ENCODE results near the gene HJURP.

HJURP gene

GRCh38 chr2:233814056-233814835, 40.1 kb downstream of the HJURP start:
- no peak for DNase-seq (ENCODE audit: low spot score)

- no peak for DNase-seq (ENCODE audit: low spot score)
These were observed 40.9 kb downstream of the HJURP start for GRCh38 chr2:233813236-233814055.

- peak; percentile 20 for DNase-seq (ENCODE audit: low spot score)
These were observed 42.6 kb downstream of the HJURP start for GRCh38 chr2:233811732-233812131.

GRCh38 chr2:233811087-233811486, 43.2 kb downstream of the HJURP start:
- DNase-seq (ENCODE audit: low spot score): peak; percentile 33

GRCh38 chr2:233810385-233810784, 44.0 kb downstream of the HJURP start:
- DNase-seq (ENCODE audit: low spot score): peak; percentile 20

- peak; percentile 29 for DNase-seq (ENCODE audit: low spot score)
These were observed 46.1 kb downstream of the HJURP start for GRCh38 chr2:233807966-233808935.

- peak; percentile 31 for DNase-seq (ENCODE audit: low spot score)
These were observed 47.0 kb downstream of the HJURP start for GRCh38 chr2:233807215-233807865.

- DNase-seq (ENCODE audit: low spot score): no peak
These were observed 50.3 kb downstream of the HJURP start for GRCh38 chr2:233803994-233804393.

GRCh38 chr2:233803292-233803911, 50.9 kb downstream of the HJURP start:
- no peak for DNase-seq (ENCODE audit: low spot score)

GRCh38 chr2:233802132-233802815, 52.1 kb downstream of the HJURP start:
- DNase-seq (ENCODE audit: low spot score): no peak

GRCh38 chr2:233801357-233802131, 52.8 kb downstream of the HJURP start:
- no peak for DNase-seq (ENCODE audit: low spot score)

- DNase-seq (ENCODE audit: low spot score): peak; percentile 14
These were observed 54.1 kb downstream of the HJURP start for GRCh38 chr2:233800208-233800607.

GRCh38 chr2:233799716-233800115, 54.6 kb downstream of the HJURP start:
- DNase-seq (ENCODE audit: low spot score): peak; percentile 20

GRCh38 chr2:233799087-233799665, 55.2 kb downstream of the HJURP start:
- DNase-seq (ENCODE audit: low spot score): peak; percentile 22

GRCh38 chr2:233798335-233799086, 55.8 kb downstream of the HJURP start:
- DNase-seq (ENCODE audit: low spot score): peak; percentile 22

GRCh38 chr2:233796254-233796653, 58.1 kb downstream of the HJURP start:
- peak; percentile 27 for DNase-seq (ENCODE audit: low spot score)

- peak; percentile 39 for DNase-seq (ENCODE audit: low spot score)
These were observed 58.6 kb downstream of the HJURP start for GRCh38 chr2:233795735-233796171.

GRCh38 chr2:233794128-233794658, 60.1 kb downstream of the HJURP start:
- peak; percentile 39 for DNase-seq (ENCODE audit: low spot score)

Measured in ecto neural progenitor cell (in vitro differentiated cells).